KMS-11 (cell line): ENCODE data around the gene TRIM13.

ENCODE experiments used
- H2AFZ ChIP-seq: fragments of 200-600 bp; sonication (generic); 2 replicates; pipeline ENCODE4 v1.6.1; 2016; ENCODE audit warnings: antibody characterized with exemption, mixed run types, low read depth
- H3K27ac ChIP-seq: fragments of 200-600 bp; sonication (generic); 2 replicates; pipeline ENCODE4 v1.6.1; 2016; ENCODE audit warnings: mild to moderate bottlenecking, mixed run types
- H3K27me3 ChIP-seq: fragments of 200-600 bp; sonication (generic); 2 replicates; pipeline ENCODE4 v1.6.1; 2017; ENCODE audit warnings: mild to moderate bottlenecking, low read depth, mixed run types, moderate library complexity; ENCODE audit not compliant: insufficient read depth
- H3K36me3 ChIP-seq: fragments of 200-600 bp; sonication (generic); 2 replicates; pipeline ENCODE4 v1.6.1; 2017; ENCODE audit warnings: mild to moderate bottlenecking, mixed run types; ENCODE audit not compliant: insufficient read depth
- H3K4me1 ChIP-seq: fragments of 200-600 bp; sonication (generic); 2 replicates; pipeline ENCODE4 v1.6.1; 2016; ENCODE audit warnings: mild to moderate bottlenecking, low read depth, mixed run types; ENCODE audit not compliant: poor library complexity, severe bottlenecking
- H3K4me2 ChIP-seq: fragments of 200-600 bp; sonication (generic); 2 replicates; pipeline ENCODE4 v1.7.0; 2016; ENCODE audit warnings: mild to moderate bottlenecking, mixed run types
- H3K4me3 ChIP-seq: fragments of 200-600 bp; sonication (generic); IDR thresholded peaks from 2 replicates; pipeline ENCODE4 v1.6.1; 2017; ENCODE audit warnings: low read depth, low read length, mixed read lengths; ENCODE audit not compliant: insufficient read depth
- H3K79me2 ChIP-seq: fragments of 200-600 bp; sonication (generic); 2 replicates; pipeline ENCODE4 v1.6.1; 2016; ENCODE audit warnings: low read depth, mixed run types; ENCODE audit not compliant: insufficient read depth
- H3K9ac ChIP-seq: fragments of 200-600 bp; sonication (generic); 2 replicates; pipeline ENCODE4 v1.6.1; 2016; ENCODE audit warnings: mild to moderate bottlenecking, mixed run types
- H4K20me1 ChIP-seq: fragments of 200-600 bp; sonication (generic); 2 replicates; pipeline ENCODE4 v1.6.1; 2016; ENCODE audit warnings: mild to moderate bottlenecking, mixed run types; ENCODE audit not compliant: insufficient read depth
- CTCF ChIP-seq: fragments of 200-600 bp; sonication (generic); conservative IDR thresholded peaks from 2 replicates; pipeline ENCODE4 v1.6.1; 2017; ENCODE audit warnings: low read depth, mild to moderate bottlenecking, antibody characterized with exemption, low read length, moderate library complexity, mixed read lengths

TRIM13 gene

DNA sequence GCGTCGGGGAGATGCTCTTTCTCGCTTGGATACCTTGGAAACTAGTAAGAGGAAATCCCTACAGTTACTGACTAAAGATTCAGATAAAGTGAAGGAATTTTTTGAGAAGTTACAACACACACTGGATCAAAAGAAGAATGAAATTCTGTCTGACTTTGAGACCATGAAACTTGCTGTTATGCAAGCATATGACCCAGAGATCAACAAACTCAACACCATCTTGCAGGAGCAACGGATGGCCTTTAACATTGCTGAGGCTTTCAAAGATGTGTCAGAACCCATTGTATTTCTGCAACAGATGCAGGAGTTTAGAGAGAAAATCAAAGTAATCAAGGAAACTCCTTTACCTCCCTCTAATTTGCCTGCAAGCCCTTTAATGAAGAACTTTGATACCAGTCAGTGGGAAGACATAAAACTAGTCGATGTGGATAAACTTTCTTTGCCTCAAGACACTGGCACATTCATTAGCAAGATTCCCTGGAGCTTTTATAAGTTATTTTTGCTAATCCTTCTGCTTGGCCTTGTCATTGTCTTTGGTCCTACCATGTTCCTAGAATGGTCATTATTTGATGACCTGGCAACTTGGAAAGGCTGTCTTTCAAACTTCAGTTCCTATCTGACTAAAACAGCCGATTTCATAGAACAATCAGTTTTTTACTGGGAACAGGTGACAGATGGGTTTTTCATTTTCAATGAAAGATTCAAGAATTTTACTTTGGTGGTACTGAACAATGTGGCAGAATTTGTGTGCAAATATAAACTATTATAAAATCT lies 15.7 kb downstream of the TRIM13 start:
- H3K4me3 ChIP-seq: no peak overlapping the region
- no peaks in the 10 kb centered on the region for H3K36me3 ChIP-seq
- H3K4me1 ChIP-seq: no peaks in the 10 kb centered on the region
- H3K4me2 ChIP-seq: no peak overlapping the region
- H3K27me3 ChIP-seq: no peaks in the 10 kb centered on the region
- TF ChIP-seq CTCF: no peak
- no peak overlapping the region for H3K27ac ChIP-seq
- H3K79me2 ChIP-seq: no peaks in the 10 kb centered on the region
- no peak overlapping the region for H3K9ac ChIP-seq
- no peak overlapping the region for H2AFZ ChIP-seq
- H4K20me1 ChIP-seq: no peaks in the 10 kb centered on the region

- Histone ChIP-seq H3K79me2 (no peaks in the 10 kb centered on the region), H3K4me3 (no peak overlapping the region), H3K4me2 (no peak overlapping the region), H4K20me1 (no peaks in the 10 kb centered on the region), H3K36me3 (no peaks in the 10 kb centered on the region), H3K27me3 (no peaks in the 10 kb centered on the region), H3K9ac (no peak overlapping the region), H3K4me1 (no peaks in the 10 kb centered on the region), H3K27ac (no peak overlapping the region), H2AFZ (no peak overlapping the region)
- TF ChIP-seq CTCF: no peak
Measured at GRCh38 chr13:50014386-50014785, 17.5 kb downstream of the TRIM13 start.

DNA sequence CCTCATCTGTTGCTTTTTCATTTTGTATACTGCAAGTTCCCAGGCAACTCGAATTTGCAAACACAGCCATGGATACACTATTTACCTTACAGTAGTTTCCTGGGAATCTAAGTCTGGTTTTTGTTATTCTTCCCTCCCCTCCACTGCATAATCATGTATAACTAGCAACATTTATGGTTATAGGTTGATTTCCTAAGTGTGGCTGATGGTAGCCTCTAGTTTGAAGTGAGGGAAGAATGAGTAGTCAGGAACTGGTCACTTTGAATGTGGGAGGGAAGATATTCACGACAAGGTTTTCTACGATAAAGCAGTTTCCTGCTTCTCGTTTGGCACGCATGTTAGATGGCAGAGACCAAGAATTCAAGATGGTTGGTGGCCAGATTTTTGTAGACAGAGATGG lies 18.4 kb downstream of the TRIM13 start, which contains the start of gene KCNRG:
Gene KCNRG (plus strand): TSS at position 187 of the 400 bp plus-strand sequence. CDS start 50 bp downstream, at position 237.
- H3K4me1 ChIP-seq: no peaks in the 10 kb centered on the region
- H4K20me1 ChIP-seq: no peaks in the 10 kb centered on the region
- no peak within 1 kb of the TSS for H3K4me2 ChIP-seq
- no peak within 1 kb of the TSS for H3K4me3 ChIP-seq
- H2AFZ ChIP-seq: no peak within 1 kb of the TSS
- no peak for TF ChIP-seq CTCF
- H3K36me3 ChIP-seq: no peaks in the 10 kb centered on the region
- no peak within 1 kb of the TSS for H3K9ac ChIP-seq
- no peaks in the 10 kb centered on the region for H3K27me3 ChIP-seq
- no peak within 1 kb of the TSS for H3K27ac ChIP-seq
- no peaks in the 10 kb centered on the region for H3K79me2 ChIP-seq

DNA sequence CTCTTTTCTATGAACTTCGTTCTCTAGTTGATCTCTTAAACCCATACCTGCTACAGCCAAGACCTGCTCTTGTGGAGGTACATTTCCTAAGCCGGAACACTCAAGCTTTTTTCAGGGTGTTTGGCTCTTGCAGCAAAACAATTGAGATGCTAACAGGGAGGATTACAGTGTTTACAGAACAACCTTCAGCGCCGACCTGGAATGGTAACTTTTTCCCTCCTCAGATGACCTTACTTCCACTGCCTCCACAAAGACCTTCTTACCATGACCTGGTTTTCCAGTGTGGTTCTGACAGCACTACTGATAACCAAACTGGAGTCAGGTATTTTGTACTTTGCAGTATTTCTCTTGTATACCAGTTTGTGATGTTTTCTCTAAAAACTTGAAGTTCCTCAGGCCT lies 18.9 kb downstream of the TRIM13 start:
- Histone ChIP-seq H3K4me2 (no peak overlapping the region), H2AFZ (no peak overlapping the region), H3K36me3 (no peaks in the 10 kb centered on the region), H3K4me3 (no peak overlapping the region), H3K9ac (no peak overlapping the region), H4K20me1 (no peaks in the 10 kb centered on the region), H3K27me3 (no peaks in the 10 kb centered on the region), H3K4me1 (no peaks in the 10 kb centered on the region), H3K79me2 (no peaks in the 10 kb centered on the region), H3K27ac (no peak overlapping the region)
- no peak for TF ChIP-seq CTCF
